Measurements from ENCODE around the gene TRIO.
"Not testable (repeated sequence)": the region's sequence is repeated elsewhere in the genome, so short reads cannot be mapped to it uniquely, and the experiment has no call there.

TRIO gene

DNA sequence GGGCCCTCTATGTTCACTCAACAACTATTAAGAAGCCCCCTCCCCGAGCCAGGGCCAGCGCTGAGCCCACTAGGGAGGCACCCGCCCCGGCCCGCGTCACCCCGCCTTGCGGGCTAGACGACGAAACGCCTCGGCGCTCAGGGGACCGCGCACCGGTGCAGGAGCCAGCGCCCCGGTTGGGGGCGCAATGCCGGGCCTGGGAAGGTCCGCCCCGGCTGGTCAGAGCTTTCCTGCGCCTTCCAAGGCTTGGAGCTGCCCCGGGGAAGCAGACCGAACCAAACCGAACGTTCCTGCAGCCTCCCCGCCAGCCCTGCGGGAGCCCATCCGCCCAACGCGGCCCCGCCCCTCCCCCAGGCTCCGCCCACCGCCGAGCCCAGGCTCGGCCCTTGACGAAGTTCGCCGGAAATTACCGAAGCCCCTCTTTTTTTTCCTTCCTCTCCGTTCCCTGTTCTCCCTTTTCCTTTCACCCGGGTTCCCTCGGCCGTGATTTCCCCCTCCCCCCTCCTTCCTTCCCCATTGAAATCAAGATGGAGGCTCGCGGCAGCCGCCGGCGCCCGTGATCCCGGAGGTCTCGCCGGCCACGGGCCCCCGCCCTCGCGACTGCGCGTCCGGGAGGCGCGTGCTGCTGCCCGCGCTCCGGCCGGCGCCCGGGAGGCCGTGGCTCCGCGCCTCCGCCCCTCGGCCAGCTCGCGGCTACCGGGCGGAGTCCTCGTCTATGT lies at the start of gene TRIO:
Gene TRIO, plus strand, starts transcription at position 516 of the 719 bp plus-strand sequence. CDS start 384 bp downstream, outside the sequence.
- DNase-seq (ENCODE audit: low spot score) = peak; percentile 60

DNA sequence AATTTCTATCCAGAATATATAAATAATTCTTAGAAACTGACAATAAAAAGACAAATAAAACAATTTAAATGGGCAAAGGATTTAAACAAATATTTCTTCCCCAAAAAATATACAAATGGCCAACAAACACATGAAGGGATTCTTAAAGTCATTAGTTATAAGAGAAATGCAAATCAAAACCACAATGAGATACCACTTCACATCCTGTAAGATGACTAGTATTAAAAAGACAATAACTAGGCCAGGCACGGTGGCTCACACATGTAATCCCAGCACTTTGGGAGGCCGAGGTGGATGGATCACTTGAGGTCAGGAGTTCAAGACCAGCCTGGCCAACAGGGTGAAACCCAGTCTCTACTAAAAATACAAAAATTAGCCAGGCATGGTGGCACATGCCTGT lies 45.8 kb upstream of the TRIO start:
- DNase-seq (ENCODE audit: low spot score) = not testable (repeated sequence)

DNA sequence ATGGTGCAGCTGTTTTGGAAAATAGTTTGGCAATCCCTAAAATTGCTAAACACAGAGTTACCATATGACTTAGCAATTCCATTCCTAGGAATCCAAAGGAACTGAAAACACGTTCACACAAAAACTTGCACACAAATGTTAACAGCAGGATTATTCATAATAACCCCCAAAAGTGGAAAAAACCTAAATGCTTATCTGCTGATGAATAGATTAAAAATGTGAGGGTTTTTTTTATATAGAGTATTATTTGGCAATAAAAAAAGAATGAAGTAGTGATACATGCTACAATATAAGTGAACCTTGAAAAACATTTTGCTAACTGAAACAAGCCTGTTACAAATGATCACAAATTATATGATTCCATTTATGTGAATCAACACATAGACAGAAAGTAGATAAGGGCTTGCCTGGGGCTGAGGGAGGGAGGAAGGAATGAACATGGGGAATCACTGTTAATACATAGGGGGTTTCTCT lies 45.1 kb upstream of the TRIO start:
- DNase-seq (ENCODE audit: low spot score) = no peak

DNA sequence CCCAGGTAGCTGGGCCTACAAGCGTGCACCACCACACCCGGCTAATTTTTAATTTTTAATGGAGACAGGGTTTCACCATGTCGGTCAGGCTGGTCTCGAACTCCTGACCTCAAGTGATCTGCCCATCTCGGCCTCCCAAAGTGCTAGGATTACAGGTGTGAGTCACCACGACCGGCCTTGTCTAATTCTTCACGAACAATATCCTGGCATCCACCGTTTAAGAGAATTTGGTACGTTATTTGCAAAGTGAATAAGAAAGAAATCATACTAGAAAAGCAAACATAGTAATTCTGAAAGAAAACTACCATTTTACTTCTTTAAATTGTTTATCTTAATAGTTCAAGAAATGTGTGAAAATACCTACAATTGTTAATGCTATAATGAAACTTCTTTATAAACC lies 42.9 kb upstream of the TRIO start:
- DNase-seq (ENCODE audit: low spot score) = no peak

DNA sequence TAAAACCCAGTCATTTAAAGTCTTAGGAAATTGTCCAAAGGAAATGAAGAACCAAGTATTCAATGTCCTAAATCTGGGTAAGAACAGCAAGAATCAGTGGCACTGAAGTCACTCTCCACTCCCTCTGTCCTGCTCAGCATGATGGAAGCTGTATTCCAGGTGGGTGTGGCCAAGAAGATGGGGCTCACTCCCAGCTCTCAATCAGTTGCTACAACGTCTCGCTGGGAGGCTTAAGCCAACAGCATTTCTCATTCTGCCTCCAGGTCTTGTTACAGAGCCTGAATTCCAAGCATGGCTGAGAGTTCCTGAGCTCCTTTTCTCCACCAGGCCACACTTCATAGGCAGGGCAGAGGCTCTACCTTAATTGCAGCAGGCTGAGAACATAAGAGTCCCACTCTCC lies 41.2 kb upstream of the TRIO start:
- DNase-seq (ENCODE audit: low spot score) = no peak

DNA sequence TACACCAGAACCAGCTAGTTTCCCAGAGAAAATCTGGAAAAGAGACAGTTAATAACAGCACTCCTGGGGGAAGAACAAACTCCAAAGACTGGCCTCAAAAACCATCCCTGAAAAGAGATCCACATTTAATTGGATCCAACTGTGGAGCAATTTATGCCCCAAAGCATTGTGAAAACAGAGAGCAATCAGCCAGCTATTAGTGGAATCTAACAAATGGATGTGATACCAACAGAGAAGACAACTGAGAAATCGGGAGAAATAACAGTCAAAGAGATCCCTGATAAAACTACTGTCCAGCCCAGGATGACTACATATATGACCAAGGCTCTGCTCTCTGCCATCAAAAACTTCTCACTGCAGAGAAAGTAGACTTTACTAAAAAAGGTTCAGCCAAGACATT lies 40.5 kb upstream of the TRIO start:
- DNase-seq (ENCODE audit: low spot score) = no peak

DNA sequence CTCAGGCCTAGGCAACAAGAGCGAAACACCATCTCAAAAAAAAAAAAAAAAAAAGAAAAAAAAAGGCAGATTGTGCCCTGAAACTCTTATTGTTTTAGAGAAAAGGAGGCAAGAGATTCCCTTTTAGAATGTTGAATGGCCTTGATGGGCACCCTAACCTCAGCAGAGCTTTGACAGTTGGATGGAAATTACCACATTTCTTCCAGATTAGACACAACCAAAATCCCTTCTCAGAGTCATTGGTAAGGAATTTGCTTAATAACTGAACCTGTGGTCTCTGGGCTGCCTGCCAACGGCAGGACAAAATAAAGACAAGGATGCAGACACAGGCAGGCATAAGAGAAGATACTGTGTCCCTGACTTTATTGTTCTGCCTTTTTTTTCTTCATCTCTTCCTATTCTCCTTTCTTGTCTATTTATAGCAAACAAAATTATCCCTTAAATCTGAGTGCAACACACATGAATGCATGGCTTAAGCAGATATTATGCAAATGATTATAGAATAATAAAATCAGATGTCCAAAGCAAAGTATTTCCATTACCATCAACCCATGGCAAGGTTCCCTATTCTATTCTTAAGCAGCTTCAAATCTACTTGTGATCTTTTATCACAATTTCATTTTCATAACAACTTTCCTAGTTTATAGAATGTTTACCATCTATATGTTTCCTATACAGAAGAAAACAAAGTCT lies 37.3 kb upstream of the TRIO start:
- DNase-seq (ENCODE audit: low spot score) = no peak

DNA sequence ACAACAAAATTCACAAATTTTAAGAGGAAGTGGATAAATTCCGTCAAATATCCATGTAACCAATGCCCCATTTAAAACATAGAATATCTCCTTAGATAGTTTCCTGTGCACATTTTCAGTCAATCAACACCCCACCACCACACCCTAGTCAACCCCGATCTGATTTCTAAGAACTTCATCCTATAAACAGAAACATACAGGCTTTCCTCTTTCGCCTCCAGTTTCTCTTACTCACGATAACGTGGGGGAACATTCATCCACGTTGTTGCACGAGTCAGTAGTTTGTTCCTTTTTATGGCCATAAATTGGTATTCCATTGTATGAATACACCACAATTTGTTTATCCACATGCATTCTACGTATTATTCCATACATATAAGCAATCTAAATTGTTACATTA lies 35.6 kb upstream of the TRIO start:
- DNase-seq (ENCODE audit: low spot score) = no peak

DNA sequence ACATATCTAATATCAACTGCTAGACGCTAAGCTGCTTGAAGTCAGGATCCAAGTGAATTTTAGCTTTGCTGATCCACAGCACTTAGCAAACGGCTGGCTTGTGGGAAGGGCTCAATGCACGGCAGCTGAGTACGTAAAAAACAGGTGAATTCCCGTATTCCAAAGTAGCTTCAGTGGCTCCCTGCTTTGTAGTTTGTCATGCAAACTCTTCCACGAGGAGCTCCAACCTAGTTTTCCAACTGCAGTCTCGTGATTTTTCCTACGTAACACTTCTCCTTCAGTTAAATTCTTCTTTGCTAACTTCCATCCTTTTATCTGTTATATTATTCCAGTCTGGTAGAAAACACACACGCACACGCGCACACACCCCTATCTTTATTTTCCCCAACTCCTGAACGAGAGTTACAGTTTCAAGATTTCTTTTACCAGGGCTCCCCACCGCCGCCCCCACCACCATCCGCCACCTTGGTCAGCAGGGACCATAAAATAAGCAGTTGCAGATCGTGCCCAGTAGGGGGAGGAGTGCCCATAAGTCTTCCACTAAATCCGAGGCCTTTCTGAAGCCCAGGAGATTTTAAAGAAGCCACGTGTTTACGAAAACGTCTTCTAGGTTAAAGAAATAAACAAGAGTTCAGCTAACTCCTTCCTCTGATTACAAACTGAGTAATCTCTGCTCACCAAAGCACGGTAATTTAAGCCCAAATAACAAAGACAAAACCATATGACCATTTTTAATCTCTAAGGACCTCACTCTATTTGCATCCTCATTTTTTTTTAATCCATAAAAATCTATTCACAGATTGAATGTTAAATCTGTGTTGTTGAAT lies 34.8 kb upstream of the TRIO start:
- DNase-seq (ENCODE audit: low spot score) = peak; percentile 19

DNA sequence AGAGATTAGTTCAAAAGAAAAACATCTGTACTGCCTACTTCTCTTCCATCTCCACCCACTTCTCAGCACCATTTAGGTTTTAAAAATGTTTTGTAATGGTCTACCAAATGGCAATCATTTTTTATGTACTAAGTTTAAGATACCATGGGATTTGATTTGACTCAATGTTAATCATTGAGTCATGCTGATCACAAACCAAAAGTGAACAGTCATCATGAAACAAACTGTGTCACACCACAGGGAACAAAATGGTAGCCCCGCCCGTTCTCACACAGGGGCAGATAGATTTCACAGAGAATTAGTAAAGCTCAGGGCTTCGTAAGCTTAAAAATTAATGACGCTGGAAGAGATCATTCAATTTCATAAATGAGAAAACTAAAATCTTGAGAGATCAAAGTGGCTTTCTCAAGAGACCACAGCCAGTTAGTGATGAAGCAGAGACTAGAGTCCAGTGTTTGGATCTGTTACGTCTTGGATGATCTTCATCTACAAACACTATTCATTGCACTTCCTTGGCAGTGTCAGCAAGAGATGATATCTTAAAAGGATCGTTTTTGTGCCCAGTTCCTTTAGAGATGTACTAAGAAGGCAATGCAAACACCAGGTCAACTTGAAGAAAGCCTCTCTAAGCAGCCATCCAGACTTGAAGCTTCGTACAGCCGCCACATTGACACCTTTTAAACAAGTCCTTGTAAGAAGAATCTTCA lies 33.9 kb upstream of the TRIO start:
- no peak for DNase-seq (ENCODE audit: low spot score)

DNA sequence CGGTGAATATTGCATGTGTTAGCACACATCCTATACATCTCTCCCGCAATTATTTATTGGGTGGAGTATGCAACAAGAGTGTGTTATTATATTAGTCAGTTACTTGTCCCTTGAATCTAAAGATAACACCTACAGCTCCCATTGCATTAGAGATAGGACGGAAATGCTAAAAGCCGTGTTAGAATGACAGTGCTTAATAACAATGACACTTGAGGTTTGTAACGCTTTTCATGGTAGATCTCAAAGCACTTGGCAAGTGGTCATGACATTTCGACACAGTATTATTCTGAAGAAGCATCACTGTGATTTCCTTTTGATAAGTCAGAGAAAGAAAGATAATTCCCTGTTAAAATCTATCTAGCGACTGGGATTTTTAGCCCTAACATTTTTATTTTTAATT lies 33.4 kb upstream of the TRIO start:
- no peak for DNase-seq (ENCODE audit: low spot score)

DNA sequence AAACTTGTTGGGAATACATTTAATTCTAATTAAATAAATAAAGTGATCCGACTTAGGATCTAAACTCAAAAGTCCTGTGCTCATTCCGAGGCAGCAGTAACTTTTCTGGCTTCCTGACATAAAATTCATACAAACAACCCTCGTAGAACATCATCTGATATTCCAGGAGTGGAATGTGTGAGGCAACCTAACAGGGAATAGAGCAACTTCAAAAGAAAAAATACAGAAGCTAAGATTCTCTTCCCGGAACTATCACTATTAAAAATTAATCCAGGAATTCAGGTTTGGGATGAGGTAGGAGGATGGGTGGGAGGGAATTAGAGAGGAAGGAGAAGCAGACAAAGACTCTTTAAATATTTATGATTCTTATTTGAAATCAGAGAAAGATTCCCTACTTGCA lies 32.9 kb upstream of the TRIO start:
- no peak for DNase-seq (ENCODE audit: low spot score)

DNA sequence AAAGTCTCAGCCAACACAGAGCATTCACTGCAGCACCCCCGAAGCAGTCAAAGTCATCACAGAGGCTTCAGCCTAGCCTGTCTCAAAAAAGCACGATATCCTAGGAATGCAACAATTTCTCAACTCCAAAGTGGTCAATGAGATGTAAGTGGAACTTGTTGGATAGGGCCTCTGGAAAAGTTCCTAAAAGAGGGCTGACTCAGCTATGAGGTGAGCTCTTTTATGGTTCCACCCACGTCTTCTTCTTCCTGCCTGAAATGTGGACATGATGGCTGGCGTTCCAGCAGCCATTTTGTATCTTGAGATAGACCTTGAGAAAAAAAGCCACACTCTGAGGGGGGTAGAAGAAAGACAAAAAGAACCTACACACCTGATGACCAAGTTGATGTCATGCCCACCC lies 32.5 kb upstream of the TRIO start:
- DNase-seq (ENCODE audit: low spot score) = no peak

DNA sequence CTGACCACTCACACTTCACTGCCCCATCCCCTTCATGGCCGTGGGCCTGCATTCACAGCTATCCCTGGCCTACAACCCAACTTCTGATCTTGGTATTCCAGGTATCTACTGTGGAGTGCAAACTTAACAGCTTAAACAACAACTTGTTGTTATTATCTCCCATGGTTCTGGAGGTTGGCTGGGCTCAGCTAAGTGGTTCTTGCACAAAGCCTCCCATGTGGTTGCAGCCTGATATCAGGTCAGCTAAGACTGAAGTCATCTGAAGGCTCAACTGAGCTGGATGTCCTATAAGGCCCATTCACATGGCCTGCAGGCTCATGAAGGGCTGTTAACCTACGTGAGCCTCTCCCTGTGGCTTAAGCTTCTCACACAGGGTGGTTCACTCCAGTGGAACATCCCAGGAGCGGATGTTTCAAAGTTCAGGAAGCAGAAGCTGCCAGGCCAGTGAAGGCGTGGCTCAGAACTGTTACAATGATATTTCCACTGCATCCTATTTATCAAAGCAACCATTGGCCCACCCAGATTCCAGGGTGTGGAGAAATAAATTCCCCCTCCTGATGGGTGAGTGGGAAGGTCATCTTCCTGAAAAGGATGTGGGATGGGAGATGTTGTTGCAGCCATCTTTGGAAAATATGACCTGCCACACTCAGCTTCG lies 30.0 kb upstream of the TRIO start:
- no peak for DNase-seq (ENCODE audit: low spot score)

DNA sequence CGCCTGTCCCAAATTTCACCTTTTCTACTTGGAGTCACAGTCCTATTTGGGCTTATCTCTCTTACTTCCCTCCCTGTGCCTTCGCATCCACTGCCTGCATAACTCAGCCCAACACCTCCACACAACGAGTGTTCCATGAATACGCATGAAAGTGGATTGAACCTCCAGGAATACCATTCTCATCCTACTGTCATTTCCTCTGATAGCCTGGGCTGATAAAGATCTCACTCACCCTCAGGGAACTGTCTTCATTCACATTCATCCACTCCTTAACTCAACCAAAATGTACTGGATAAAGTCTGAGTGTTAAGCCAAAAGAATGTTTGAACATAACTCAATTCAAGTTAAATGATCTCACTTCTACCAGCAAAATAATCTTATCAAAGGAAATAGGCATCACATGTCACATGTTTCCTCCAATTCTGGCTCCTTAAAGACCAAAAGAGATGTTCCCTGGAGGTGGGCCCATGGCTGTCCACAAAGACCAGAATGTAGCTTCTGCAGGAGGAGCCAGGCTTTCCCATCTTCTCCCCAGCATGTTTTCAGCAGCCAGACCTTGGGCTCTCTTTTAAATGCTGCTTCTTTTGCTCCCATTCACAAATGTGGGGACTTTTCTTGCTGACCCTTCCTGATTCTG lies 28.4 kb upstream of the TRIO start:
- DNase-seq (ENCODE audit: low spot score) = no peak

DNA sequence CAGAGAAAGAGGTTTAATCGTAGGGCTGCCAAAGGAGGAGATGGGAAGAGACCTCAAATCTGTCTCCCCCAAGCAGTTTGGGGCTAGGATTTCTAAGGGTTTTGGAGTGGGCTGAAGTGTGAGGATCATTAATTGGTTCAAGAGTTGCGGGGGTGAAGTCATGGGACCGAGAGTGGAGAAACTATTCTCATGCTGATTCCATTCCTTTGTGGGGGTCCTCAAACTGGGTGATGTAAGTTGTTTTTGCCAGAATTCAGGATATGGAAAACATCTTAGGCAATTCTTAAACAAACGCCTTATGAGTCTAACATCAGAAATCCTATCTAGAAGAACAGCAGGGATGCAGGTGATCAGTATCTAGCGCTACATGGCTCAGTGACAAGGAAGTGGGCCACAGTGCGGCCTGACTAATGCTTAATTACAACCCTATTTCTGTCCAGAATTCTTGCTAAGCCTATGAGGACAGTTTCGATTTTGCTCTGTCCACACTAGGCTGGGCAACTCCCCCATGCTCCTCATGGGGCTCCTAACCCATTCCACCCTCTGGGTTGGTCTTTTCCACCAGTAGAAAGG lies 27.7 kb upstream of the TRIO start:
- DNase-seq (ENCODE audit: low spot score) = no peak

DNA sequence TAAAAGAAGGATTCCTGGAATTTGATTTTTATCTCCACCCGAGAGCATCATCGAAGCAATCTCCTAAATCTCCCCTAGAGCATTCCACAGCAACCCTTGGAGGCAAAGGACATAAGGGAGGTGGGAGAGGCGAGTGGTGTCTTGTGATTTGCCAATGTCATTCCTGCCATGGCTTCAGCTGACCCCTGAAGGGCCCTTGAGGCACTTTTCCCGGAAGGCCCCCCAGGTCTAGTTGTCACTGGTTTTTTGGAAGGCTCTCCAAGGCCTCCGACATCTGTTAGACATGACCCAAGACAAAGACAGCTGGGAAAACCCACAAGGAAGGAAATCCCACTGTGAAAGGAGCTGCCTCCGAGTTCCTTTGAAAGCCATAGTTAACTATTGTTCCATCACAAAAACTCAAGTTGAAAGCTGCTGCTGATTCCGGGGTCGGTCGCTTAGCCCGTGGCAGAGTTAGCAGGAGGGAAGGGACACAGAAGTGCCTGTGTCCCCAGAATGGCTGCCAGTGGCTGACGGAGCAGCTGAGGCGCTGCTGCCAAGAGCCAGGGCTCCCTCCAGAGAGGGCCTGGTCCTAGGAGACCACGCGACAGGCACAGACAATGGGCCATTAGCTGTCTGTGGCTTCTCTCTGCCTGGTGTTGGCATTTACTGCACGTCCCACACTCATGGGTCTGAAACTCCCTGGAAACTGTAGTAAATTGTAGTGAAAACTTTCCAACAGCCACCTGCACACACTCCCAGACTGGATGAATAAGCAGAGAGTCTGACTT lies 24.4 kb upstream of the TRIO start:
- no peak for DNase-seq (ENCODE audit: low spot score)

DNA sequence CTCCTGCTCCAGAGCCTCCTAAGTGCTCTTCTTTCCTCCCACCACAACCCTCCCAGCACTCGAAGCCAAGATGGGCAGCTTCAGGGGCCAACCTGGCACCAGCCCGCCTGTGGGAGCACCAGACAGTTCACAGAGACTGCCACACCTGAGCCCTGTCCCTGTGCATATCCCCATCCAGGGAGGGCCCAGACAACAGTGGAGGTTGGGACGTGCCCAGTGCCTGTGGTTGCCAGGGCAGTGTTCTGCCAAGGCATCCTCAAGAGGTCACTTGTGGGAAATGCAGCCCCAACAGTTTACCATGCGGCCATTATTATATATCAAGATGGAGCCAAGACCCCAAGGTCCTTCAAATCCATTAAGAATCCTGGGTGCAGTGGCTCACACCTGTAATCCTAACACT lies 23.0 kb upstream of the TRIO start:
- DNase-seq (ENCODE audit: low spot score) = no peak

DNA sequence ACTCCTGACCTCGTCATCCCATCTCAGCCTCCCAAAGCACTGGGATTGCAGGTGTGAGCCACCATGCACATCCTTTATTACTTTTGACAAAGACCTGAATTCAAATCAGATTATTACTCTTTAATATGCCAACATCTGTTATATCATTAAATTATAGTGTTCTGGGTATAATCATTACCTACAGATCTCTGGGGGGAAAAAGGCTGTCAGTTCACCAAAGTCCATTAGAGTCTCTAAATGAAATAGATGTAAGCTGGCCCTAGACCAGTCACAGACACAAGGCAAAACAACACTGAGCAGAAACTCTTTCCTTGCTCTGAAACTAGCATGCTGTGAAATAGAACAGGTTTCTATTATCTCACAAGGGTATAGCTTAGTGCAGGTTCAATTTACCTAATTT lies 21.6 kb upstream of the TRIO start:
- DNase-seq (ENCODE audit: low spot score) = no peak

DNA sequence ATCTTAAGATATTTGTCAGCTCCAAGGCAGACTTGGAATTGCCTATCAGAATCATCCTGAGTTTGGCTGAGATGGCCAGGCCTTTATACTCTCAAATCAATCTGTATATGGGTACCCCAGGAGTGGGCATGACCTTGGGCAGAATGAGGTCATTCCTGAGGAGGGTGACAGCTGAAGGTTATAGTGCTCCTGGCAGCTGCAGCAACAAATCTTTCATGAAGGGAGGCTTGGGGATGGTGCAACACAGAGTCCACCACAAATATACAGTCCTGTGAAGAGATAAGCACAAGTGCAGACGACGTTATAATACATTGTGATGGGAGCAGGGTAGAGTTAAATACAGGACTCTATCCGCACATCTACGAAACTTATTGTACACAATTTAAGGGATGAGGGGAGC lies 21.1 kb upstream of the TRIO start:
- no peak for DNase-seq (ENCODE audit: low spot score)
